Measurements from ENCODE around the gene PCSK5.

DNA sequence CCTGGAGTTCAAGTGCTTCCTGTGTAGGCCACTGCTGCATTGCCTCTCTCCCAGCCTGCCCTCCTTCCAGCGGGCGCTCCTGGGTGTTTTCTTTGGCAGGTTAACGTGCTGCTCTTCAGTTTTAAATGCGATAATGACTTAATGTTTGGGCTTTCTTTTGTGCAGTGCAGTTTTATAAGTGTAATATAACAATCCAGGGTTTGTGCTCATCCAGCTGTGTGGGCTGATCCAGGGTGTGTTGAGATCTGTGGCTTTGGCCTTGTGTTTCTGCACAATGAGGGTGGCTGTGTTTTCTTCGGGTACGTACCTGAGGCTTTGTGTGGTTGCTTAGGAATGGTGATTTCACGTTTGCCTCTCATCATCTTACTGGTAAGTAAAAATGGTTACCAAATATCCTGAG, 50.6 kb downstream of the PCSK5 start:
- TF ChIP-seq, protein P1, sequence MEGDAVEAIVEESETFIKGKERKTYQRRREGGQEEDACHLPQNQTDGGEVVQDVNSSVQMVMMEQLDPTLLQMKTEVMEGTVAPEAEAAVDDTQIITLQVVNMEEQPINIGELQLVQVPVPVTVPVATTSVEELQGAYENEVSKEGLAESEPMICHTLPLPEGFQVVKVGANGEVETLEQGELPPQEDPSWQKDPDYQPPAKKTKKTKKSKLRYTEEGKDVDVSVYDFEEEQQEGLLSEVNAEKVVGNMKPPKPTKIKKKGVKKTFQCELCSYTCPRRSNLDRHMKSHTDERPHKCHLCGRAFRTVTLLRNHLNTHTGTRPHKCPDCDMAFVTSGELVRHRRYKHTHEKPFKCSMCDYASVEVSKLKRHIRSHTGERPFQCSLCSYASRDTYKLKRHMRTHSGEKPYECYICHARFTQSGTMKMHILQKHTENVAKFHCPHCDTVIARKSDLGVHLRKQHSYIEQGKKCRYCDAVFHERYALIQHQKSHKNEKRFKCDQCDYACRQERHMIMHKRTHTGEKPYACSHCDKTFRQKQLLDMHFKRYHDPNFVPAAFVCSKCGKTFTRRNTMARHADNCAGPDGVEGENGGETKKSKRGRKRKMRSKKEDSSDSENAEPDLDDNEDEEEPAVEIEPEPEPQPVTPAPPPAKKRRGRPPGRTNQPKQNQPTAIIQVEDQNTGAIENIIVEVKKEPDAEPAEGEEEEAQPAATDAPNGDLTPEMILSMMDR (IDR thresholded peaks at IDR 0.05 in 2 of 3, conservative IDR thresholded peaks at IDR 0.05 in 1 of 3; ENCODE audit: borderline replicate concordance in 1 of 3, insufficient read depth in 1 of 3, low read depth in 2 of 3, low read length in 2 of 3): no peak
- TF ChIP-seq POLR2A (IDR thresholded peaks at IDR 0.05; ENCODE audit: borderline replicate concordance, extremely low read depth, insufficient read depth, insufficient read length): no peak
- no peak for TF ChIP-seq EZH2 (IDR thresholded peaks at IDR 0.05)
- TF ChIP-seq SIN3A (IDR thresholded peaks at IDR 0.05; ENCODE audit: low read depth): no peak
- TF ChIP-seq, protein P2, sequence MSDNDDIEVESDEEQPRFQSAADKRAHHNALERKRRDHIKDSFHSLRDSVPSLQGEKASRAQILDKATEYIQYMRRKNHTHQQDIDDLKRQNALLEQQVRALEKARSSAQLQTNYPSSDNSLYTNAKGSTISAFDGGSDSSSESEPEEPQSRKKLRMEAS (IDR thresholded peaks at IDR 0.05): no peak
- TF ChIP-seq, protein P3, sequence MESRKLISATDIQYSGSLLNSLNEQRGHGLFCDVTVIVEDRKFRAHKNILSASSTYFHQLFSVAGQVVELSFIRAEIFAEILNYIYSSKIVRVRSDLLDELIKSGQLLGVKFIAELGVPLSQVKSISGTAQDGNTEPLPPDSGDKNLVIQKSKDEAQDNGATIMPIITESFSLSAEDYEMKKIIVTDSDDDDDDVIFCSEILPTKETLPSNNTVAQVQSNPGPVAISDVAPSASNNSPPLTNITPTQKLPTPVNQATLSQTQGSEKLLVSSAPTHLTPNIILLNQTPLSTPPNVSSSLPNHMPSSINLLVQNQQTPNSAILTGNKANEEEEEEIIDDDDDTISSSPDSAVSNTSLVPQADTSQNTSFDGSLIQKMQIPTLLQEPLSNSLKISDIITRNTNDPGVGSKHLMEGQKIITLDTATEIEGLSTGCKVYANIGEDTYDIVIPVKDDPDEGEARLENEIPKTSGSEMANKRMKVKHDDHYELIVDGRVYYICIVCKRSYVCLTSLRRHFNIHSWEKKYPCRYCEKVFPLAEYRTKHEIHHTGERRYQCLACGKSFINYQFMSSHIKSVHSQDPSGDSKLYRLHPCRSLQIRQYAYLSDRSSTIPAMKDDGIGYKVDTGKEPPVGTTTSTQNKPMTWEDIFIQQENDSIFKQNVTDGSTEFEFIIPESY (IDR thresholded peaks at IDR 0.05; ENCODE audit: extremely low read depth, insufficient replicate concordance, low read length): no peak
- no peak for TF ChIP-seq FOSL1 (IDR thresholded peaks at IDR 0.05; ENCODE audit: low read depth)
- TF ChIP-seq, protein P4, sequence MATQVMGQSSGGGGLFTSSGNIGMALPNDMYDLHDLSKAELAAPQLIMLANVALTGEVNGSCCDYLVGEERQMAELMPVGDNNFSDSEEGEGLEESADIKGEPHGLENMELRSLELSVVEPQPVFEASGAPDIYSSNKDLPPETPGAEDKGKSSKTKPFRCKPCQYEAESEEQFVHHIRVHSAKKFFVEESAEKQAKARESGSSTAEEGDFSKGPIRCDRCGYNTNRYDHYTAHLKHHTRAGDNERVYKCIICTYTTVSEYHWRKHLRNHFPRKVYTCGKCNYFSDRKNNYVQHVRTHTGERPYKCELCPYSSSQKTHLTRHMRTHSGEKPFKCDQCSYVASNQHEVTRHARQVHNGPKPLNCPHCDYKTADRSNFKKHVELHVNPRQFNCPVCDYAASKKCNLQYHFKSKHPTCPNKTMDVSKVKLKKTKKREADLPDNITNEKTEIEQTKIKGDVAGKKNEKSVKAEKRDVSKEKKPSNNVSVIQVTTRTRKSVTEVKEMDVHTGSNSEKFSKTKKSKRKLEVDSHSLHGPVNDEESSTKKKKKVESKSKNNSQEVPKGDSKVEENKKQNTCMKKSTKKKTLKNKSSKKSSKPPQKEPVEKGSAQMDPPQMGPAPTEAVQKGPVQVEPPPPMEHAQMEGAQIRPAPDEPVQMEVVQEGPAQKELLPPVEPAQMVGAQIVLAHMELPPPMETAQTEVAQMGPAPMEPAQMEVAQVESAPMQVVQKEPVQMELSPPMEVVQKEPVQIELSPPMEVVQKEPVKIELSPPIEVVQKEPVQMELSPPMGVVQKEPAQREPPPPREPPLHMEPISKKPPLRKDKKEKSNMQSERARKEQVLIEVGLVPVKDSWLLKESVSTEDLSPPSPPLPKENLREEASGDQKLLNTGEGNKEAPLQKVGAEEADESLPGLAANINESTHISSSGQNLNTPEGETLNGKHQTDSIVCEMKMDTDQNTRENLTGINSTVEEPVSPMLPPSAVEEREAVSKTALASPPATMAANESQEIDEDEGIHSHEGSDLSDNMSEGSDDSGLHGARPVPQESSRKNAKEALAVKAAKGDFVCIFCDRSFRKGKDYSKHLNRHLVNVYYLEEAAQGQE (IDR thresholded peaks at IDR 0.05; ENCODE audit: low read depth): no peak
